Activated CD4-positive, alpha-beta T cell treated with anti-CD3 and anti-CD28 coated beads, Interleukin-10, Interleukin-2, amounts not matched to agents 100 ng/mL and 50 ng/mL, durations not matched to agents 16 hours and 8 hours (primary cell): ENCODE measurements around the gene PIK3IP1.
"Not testable (repeated sequence)": the region's sequence is repeated elsewhere in the genome, so short reads cannot be mapped to it uniquely, and the experiment has no call there.

Experiments used
- DNase-seq: peaks from one replicate; pipeline ENCODE4 v3.0.0-alpha.2; 2020

Gene PIK3IP1

DNA sequence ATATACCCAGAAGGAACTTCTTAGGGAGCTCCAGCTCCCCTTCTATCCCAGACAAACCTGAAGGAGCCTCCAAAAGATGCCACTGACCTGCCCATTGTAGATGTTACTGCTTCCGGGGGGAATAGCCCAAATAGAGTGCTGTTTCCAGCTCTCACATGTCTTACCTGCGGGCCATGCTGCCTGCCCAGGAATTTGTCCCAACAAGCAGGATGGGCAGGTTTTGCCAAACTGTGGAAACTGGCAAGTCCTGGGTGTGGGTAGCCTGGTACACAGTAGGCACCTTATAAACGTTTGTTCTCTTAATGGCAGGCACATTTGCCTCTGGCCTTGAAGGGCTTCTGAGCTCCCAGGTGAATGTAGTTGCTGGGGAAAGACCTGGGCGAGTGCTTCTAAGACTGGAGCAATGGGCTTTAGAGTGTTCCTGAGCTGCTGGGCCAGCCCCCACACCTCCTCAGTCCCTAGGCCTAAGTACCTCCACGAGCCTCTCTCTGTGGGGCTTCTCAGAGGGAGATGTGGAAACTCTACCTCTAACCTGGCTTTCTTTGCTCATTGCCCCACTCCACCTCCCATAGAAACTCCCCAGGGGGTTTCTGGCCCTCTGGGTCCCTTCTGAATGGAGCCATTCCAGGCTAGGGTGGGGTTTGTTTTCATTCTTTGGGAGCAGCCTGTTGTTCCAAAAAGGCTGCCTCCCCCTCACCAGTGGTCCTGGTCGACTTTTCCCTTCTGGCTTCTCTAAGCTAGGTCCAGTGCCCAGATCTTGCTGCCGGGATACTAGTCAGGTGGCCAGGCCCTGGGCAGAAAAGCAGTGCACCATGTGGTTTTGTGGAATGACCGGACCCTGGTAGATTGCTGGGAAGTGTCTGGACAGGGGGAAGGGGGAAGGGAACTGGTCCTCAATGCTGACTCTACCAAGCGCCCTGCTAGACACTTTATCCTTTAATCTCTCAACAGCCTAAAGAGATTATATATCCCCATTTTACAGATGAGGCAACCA, 43.0 kb downstream of the PIK3IP1 start:
- DNase-seq: no peak

DNA sequence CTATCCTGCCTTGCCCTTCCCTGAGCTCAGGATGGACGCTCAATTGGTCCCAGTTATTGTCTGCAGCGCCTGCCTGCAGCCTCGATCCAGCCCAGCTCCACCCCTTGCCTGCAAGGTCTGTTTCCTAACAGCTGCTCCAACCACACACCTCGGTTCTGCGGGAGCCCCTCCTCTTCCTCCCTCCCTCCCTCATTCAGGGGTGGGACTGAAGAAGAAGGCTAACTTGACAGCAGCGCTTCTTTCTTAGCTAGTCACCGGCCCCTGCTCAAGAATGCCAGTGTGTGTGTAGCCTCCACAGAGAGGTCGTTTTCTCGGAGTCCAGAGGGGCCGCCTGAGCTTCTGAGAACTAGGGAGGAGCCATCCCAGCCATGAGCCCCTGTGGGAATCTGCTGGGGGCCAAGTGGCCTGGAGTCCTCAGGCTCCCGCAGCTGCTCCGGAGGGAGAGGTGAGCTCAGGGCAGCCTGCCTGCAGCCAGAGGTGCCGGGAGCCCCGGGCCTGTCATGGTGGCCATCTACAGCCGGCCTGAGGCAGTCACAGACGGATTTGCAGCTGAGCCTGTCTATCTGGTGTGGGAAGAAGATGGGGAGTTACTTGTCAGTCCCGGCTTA, 44.0 kb downstream of the PIK3IP1 start:
- peak; percentile 71 for DNase-seq

- no peak for DNase-seq
Measured at GRCh38 chr22:31247726-31248125, 44.6 kb downstream of the PIK3IP1 start.

DNA sequence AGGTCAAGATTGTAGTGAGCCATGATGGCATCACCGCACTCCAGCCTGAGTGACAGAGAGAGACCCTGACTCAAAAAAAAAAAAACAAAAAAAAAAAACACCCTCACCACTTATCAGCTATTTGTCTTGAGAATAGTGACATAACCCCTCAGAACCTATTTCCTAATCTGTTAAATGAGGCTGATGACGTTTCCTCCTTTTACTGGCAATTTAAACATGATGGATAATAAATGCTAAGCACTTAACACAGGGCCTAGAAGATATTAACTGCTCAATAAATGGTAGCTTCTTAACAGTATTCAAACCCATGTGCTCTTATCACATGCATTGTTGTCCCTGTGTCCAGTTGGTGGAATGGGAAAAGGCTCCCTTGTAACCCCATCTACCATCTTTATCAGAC, 45.6 kb downstream of the PIK3IP1 start:
- DNase-seq: no peak

DNA sequence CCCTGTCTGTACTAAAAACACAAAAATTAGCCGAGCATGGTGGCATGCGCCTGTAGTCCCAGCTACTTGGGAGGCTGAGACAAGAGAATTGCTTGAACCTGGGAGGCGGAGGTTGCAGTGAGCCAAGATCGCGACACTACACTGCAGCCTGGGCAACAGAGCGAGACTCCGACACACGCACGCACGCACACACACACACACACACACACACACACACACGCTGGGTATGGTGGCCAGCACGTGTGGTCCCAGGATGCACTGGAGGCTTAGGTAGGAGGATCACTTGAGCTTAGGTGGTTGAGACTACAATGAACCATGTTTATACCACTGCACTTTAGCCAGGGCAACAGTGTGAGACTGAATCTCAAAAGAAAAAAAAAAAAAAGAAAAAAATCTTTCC, 46.3 kb downstream of the PIK3IP1 start:
- not testable (repeated sequence) for DNase-seq

GRCh38 chr22:31244943-31245451, 47.3 kb downstream of the PIK3IP1 start:
- DNase-seq: no peak

DNA sequence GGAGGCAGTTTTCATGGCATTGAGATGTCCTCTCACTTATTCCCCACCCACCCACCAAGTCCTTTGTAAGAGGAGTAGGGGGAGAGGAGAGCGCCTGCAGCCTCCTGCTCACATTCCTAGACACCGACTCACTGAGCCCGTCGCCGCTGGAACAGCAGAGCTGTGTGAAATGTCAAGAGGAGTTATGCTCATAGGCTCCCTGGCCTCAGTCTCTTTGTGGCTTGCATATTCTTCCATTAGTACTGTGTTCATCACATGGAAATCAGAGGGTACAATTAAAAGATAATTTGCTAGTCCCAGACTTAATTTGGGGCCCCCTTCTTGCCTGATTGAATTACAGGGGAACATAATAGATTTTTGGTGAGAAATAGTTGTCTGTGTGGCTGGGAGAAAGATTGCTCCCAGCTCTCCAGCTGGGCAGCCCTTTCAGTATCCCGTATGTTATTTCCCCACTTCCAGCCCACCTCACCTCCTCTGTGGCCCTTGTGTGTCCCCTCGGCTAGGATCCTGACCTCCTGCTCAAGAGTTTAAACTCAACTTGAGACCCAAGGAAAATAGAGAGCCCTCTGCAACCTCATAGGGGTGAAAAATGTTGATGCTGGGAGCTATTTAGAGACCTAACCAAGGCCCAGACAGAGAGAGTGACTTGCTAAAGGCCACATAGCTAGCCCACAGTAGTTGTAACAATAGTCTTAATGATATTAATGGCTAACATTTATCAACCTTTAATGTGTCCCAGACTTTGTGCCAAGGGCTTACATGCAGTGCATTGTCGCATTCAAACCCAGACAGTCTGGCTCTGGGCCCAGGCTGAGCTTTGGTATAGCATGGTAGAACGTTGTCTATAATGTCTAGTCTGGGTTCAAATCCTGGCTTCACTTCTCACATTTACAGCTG, 48.0 kb downstream of the PIK3IP1 start:
- DNase-seq: no peak

DNA sequence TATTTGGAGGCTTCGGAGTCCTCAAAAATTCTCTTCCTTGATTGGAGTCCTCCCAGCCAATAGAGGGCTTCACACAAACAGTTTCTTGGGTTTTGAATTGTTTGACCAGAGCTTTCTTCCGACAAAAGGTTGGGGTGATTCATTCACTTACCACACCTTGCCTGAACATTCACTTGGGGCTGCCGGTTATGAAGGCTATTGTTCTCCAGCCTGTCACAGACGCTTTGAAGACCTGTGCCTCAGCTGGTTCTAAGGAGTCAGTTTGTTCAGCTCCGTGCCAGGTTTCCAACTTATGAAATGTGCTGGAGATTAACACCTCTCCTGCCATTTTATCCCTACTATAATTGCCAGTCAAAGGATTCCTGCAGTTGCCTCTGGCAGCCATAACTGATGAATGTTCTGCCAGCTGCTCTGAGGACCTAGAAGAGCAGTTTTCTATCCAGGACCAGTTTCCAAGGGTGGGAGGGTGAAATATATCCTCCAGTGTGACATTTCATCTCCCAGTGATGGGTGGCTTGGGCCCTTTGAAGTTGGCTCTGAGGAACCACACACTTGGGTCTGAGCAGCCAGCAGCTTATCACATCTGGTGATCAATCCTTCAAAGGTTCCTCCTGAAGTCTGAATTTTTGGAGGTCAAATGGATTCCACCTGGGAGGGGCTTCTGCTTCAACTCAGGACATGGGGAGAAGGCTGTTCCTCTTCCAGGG, 48.8 kb downstream of the PIK3IP1 start:
- DNase-seq: no peak

- no peak for DNase-seq
Measured at GRCh38 chr22:31241936-31242335, 50.4 kb downstream of the PIK3IP1 start.

DNA sequence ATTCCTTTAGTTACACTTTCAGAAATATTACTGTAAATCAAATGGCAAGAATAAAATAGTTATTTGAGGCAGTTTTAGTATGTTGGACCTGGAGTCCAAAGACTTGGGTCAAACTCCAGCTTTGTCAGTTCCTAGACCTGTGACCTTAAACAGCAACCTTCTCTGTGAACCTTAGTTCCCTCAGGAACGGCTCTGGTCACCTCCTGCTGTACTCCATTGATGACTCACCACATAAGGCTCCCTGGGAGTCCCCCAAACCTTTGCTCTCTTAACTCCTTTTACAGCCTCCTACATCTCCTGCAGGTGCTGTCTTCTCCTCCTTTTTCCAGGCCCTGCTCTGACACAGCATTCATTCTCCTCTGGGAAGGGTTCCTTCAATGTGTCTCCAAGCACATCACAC, 51.1 kb downstream of the PIK3IP1 start:
- DNase-seq: no peak

DNA sequence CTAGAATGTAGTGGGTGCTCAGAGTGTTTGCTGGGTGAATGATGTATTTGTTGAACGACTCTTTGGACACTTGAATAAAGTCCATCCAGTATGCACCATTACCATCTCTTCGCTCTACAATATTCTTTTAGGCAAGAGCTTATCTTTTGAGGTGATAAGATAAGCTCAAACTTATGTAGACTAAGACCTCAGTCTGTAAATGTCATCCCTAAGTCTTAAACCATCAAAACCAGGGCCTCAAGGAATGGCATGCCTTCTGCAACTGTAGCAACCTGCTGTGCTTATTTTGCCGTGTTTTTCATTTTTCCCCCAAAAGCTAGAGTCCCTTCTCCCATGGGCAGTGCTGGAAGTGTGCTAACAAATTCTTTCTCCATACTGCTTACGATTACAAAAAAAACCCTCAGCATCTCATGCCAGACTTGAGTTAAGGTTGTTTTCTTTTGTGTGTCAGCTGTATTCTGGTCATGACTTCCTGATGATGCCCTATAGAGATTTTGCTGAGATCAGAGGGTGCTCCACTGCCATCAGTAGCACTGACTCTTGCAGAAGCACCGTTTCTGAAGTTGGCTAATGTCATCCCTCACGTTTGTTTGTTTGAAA, 52.4 kb downstream of the PIK3IP1 start:
- DNase-seq: no peak

- DNase-seq: peak; percentile 14
Measured at GRCh38 chr22:31238057-31238456, 54.2 kb downstream of the PIK3IP1 start.

- DNase-seq: not testable (repeated sequence)
Measured at GRCh38 chr22:31236044-31236443, 56.2 kb downstream of the PIK3IP1 start.

DNA sequence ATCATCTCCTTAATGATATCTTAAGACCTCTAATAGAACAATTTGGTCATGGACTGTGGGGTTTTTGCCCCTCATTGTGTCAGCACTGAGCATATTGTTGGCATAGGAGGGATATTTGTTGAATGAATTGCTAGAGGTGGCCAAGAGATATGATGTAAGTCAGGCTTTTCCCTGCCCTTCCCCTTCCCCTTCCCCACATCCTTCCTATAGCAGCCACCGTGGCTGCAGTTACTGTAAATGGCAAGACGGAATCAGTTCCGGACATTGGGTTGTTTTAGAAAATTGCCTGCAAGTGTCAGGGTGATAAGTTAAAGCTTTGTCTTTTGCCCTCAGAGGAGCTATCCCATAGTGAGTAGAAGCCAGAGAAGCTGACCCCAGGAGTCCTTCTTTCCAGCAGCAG, 57.2 kb downstream of the PIK3IP1 start:
- DNase-seq: no peak

- DNase-seq: no peak
Measured at GRCh38 chr22:31233001-31233400, 59.3 kb downstream of the PIK3IP1 start.
